SU-DHL-6 (cell line): ENCODE data around the gene RNF130.

ENCODE experiments used
- H2AFZ ChIP-seq: fragments of 200-600 bp; sonication (generic); 2 replicates; pipeline ENCODE4 v1.6.1; 2014; ENCODE audit warnings: low read depth, mild to moderate bottlenecking, moderate library complexity, mixed read lengths, antibody characterized with exemption, low read length; ENCODE audit not compliant: severe bottlenecking
- H3F3A ChIP-seq: fragments of 200-600 bp; shearing (Covaris generic); 2 replicates; pipeline ENCODE4 v1.6.0; 2016; ENCODE audit warnings: antibody characterized with exemption, mild to moderate bottlenecking; ENCODE audit not compliant: insufficient read depth
- H3K27ac ChIP-seq: fragments of 200-600 bp; sonication (generic); 2 replicates; pipeline ENCODE4 v1.5.1; 2016; ENCODE audit warnings: low read depth, mild to moderate bottlenecking, low read length, moderate library complexity, mixed read lengths
- H3K27me3 ChIP-seq: fragments of 200-600 bp; sonication (generic), shearing (Covaris generic); 2 replicates; pipeline ENCODE4 v1.6.0; 2014; ENCODE audit warnings: mild to moderate bottlenecking, low read length
- H3K36me3 ChIP-seq: fragments of 200-600 bp; sonication (generic); 2 replicates; pipeline ENCODE4 v1.6.1; 2014; ENCODE audit warnings: mild to moderate bottlenecking, low read length, mixed read lengths
- H3K4me2 ChIP-seq: fragments of 300-600, 200-600 bp; shearing (Covaris generic), sonication (generic); 2 replicates; pipeline ENCODE4 v1.6.0; 2014; ENCODE audit warnings: low read length, low read depth, mild to moderate bottlenecking; ENCODE audit not compliant: poor library complexity, severe bottlenecking
- H3K4me3 ChIP-seq: fragments of 200-600 bp; sonication (generic); 2 replicates; pipeline ENCODE4 v1.5.1; 2014; ENCODE audit warnings: antibody characterized with exemption, low read length, mild to moderate bottlenecking, mixed read lengths; ENCODE audit not compliant: insufficient read depth, poor library complexity, severe bottlenecking
- H3K79me2 ChIP-seq: fragments of 200-600 bp; sonication (generic); 2 replicates; pipeline ENCODE4 v1.6.1; 2014; ENCODE audit warnings: mild to moderate bottlenecking, low read length, moderate library complexity; ENCODE audit not compliant: insufficient read depth
- H3K9ac ChIP-seq: fragments of 200-600 bp; sonication (generic); 2 replicates; pipeline ENCODE4 v1.7.0; 2014; ENCODE audit warnings: mild to moderate bottlenecking, low read length
- H3K9me2 ChIP-seq: fragments of 200-600 bp; sonication (generic); replicated peaks from 2 replicates; pipeline ENCODE4 v1.6.1; 2014; ENCODE audit warnings: low read length; ENCODE audit not compliant: insufficient read depth
- H3K9me3 ChIP-seq: fragments of 200-600 bp; sonication (generic); 2 replicates; pipeline ENCODE4 v1.6.1; 2014; ENCODE audit warnings: low read length, mixed read lengths; ENCODE audit not compliant: insufficient read depth
- H4K20me1 ChIP-seq: fragments of 200-600 bp; sonication (generic); 2 replicates; pipeline ENCODE4 v1.6.1; 2014; ENCODE audit warnings: low read depth, mild to moderate bottlenecking, antibody characterized with exemption, low read length, moderate library complexity, mixed read lengths
- EZH2phosphoT487 ChIP-seq: fragments of 200-600 bp; sonication (generic), shearing (Covaris generic); conservative IDR thresholded peaks from 2 replicates; pipeline ENCODE4 v1.6.1; 2018; ENCODE audit warnings: mild to moderate bottlenecking, antibody characterized with exemption, low read length, moderate library complexity, mixed read lengths
- TF ChIP-seq, protein P1 (sequence below): fragments of 200-600 bp; sonication (generic); IDR thresholded peaks from one replicate; pipeline ENCODE4 v1.5.1; 2017; ENCODE audit warnings: antibody characterized with exemption, mild to moderate bottlenecking, low read length, moderate library complexity; ENCODE audit not compliant: insufficient read depth, poor library complexity, severe bottlenecking

RNF130 gene

DNA sequence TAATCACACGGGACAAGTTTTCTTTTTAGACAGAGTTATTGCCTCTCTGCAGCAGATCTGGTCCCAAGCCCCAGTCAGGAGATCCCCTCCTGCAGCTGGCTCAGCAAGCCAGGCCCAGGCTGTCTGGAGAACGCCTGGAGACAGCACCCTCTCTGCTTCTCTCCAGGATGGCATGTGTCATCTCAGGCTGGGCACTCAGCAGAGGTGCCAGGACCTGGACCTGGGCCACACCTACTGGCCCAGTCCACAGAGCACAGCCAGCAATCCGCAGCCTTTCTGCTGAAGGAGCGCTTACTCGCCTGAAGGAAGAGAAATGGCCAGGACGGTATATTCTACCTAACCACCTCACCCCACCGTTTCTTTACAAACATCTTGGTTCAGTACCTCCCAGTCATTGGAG, 159.2 kb downstream of the RNF130 start:
- H2AFZ ChIP-seq: no peak overlapping the region
- no peaks in the 10 kb centered on the region for H3K27me3 ChIP-seq
- H4K20me1 ChIP-seq: no peaks in the 10 kb centered on the region
- TF ChIP-seq EZH2phosphoT487: no peak
- TF ChIP-seq, protein P1, sequence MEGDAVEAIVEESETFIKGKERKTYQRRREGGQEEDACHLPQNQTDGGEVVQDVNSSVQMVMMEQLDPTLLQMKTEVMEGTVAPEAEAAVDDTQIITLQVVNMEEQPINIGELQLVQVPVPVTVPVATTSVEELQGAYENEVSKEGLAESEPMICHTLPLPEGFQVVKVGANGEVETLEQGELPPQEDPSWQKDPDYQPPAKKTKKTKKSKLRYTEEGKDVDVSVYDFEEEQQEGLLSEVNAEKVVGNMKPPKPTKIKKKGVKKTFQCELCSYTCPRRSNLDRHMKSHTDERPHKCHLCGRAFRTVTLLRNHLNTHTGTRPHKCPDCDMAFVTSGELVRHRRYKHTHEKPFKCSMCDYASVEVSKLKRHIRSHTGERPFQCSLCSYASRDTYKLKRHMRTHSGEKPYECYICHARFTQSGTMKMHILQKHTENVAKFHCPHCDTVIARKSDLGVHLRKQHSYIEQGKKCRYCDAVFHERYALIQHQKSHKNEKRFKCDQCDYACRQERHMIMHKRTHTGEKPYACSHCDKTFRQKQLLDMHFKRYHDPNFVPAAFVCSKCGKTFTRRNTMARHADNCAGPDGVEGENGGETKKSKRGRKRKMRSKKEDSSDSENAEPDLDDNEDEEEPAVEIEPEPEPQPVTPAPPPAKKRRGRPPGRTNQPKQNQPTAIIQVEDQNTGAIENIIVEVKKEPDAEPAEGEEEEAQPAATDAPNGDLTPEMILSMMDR: no peak
- H3K4me2 ChIP-seq: no peak overlapping the region
- H3K4me3 ChIP-seq: no peak overlapping the region
- no peaks in the 10 kb centered on the region for H3K9me2 ChIP-seq
- H3K79me2 ChIP-seq: no peaks in the 10 kb centered on the region
- H3K36me3 ChIP-seq: no peaks in the 10 kb centered on the region
- no peaks in the 10 kb centered on the region for H3F3A ChIP-seq
- H3K9me3 ChIP-seq: no peaks in the 10 kb centered on the region
- no peak overlapping the region for H3K27ac ChIP-seq
- no peak overlapping the region for H3K9ac ChIP-seq

DNA sequence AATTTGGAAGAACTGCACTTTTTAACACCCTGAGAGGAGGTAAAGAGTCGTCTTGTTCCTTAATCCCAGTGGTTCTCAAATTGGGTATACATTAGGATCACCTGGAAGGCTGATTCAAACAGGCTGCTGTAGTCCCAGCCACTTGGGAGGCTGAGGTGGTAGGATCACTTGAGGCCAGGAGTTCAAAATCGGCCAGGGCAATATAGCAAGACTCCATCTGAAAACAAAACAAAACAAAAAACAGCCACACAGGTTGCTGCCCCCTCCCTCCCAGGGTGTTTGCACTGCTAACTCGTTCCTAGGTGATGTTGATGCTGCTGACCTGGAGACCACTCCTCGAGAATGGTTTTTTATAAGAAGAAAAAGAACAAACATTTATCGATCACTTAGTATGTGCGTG, 162.3 kb downstream of the RNF130 start:
- 0 out of 2 replicates have a peak, but pooled peaks cover 5% of the 10 kb centered on the region for H3F3A ChIP-seq
- TF ChIP-seq, protein P1: no peak
- TF ChIP-seq EZH2phosphoT487: no peak
- H3K4me3 ChIP-seq: no peak overlapping the region
- H3K9me2 ChIP-seq: no peaks in the 10 kb centered on the region
- no peaks in the 10 kb centered on the region for H4K20me1 ChIP-seq
- no peaks in the 10 kb centered on the region for H3K27me3 ChIP-seq
- H2AFZ ChIP-seq: no peak overlapping the region
- H3K79me2 ChIP-seq: peaks cover 16% of the 10 kb centered on the region
- no peak overlapping the region for H3K27ac ChIP-seq
- no peaks in the 10 kb centered on the region for H3K36me3 ChIP-seq
- H3K9ac ChIP-seq: no peak overlapping the region
- H3K4me2 ChIP-seq: no peak overlapping the region
- H3K9me3 ChIP-seq: no peaks in the 10 kb centered on the region

DNA sequence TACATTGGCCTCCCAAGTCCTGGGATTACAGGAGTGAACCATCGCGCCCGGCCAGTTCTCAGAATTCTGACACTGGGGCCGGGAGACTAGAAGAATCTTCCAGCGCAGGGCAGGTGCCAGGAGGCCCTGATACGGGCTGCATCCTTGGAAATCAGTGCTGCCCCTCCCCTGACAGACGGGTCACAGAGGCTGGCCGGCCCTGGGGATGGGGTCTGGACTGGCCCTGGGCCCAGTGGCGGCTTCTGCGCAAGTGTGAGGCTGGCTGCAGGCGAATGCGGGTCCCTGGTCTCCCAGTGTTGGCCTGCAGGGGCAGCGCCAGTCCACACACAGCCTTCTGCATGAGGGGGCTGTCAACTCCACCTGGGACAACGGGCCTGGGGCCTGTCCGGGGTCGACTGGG, 163.0 kb downstream of the RNF130 start:
- H3K36me3 ChIP-seq: no peaks in the 10 kb centered on the region
- H4K20me1 ChIP-seq: no peaks in the 10 kb centered on the region
- peak overlapping the region; percentile 75 for H3K4me2 ChIP-seq
- H3K79me2 ChIP-seq: peaks cover 16% of the 10 kb centered on the region
- H3K9ac ChIP-seq: peak overlapping the region; percentile 75
- no peaks in the 10 kb centered on the region for H3K9me3 ChIP-seq
- no peak overlapping the region for H3K4me3 ChIP-seq
- peak overlapping the region; percentile 88 for H2AFZ ChIP-seq
- no peaks in the 10 kb centered on the region for H3K27me3 ChIP-seq
- 0 out of 2 replicates have a peak, but pooled peaks cover 5% of the 10 kb centered on the region for H3F3A ChIP-seq
- TF ChIP-seq, protein P1: no peak
- TF ChIP-seq EZH2phosphoT487: no peak
- H3K27ac ChIP-seq: no peak overlapping the region
- H3K9me2 ChIP-seq: no peaks in the 10 kb centered on the region
